ENCODE results near the gene CHD5.
"Not testable (repeated sequence)": the region's sequence is repeated elsewhere in the genome, so short reads cannot be mapped to it uniquely, and the experiment has no call there.

The CHD5 gene

DNA sequence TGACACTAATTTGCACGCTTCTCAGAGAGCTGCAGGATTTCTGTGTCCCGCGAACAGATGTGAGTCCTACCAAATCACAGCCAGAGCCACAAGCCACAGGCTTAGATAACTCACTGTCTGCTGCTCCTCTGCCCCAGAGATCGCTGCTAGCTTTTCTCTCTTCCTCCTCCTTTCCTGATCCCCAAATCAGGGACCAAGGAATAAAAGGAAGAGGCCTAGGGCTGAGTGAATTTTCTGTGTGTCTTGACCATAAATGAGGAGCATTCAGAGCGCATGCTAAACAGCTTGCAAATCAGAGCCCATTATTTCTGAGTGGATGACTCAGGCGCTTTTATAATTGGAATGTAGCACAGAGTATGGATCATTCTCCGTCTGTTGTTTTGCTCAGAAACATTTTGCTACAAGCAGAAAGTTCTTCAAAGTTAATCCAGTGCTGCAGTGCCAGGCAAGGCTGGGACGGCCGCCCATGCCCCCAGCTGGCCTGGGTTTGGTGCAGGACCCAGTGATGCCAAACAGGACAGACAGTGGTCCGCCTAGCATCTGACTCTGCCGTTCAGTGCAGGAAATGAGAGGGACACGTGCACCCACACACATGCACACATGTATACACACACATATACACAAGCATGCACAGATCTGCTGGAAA, 96.2 kb downstream of the CHD5 start:
- no peak for DNase-seq (ENCODE audit: low read depth)

DNA sequence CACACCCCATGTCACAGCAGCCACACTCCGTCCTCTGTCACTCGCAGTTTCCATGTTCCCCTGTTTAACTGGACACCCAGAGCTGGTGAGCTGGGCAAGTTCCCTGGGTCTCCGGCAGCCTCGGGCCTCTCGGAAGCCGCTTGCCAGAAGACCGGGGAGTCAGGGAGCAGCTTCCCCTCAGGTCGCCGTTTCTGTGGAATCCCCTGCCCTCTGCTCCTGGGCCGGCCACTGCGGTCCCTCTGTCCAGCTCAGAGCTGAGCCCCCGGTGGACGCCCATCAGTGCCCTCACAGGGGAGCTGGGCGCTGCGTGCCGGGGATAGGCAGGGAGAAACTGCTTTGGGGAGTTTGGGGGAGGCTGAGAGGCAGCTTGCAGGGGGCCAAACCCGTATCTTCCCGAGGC, 96.7 kb downstream of the CHD5 start:
- DNase-seq (ENCODE audit: low read depth) = no peak

DNA sequence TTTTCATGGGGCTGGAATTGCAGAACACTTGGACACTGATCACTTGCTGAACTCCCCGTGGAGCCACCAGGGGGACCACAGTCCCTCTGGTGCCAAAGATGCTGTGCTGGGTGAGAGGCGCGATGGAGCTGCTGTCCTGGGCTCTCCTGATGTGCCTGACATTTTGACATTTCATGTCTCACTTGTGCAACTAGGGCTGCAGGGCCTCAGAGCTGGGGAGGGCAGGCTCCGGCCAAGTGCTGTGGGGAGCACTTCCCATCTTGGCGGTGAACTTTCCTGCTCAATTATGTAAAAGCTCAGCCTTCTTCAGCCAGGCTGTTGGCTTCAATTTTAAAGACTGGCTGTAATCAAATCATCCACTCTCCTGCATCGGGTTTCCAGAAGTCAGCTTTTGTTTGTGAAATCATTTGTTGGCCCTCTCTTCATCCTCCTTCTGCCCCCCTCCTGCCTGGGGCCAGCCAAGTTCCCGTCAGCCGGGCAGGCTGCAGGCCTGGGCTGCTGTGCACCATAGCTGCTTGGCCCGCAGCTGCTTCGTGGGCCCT, 97.6 kb downstream of the CHD5 start:
- no peak for DNase-seq (ENCODE audit: low read depth)

- no peak for DNase-seq (ENCODE audit: low read depth)
Measured at GRCh38 chr1:6081901-6082300, 98.2 kb downstream of the CHD5 start.

GRCh38 chr1:6080469-6080868, 99.7 kb downstream of the CHD5 start:
- DNase-seq (ENCODE audit: low read depth) = no peak

DNA sequence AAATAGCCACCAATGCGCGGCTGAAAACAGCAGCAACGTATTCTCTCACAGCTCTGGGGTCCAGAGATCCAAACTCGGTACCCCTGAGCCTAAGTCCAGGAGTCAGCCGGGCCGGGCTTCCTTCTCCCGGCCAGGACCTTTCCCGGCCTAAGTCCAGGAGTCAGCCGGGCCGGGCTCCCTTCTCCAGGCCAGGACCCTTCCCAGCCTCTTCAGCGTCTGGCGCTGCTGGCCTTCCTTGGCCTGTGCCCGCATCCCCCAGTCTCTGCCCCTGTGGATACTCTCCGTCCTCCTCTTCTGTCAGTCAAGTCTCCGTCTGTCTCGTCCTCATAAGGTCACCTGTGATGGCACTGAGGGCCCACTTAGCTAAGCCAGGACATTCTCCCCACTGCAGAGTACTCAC, 102.2 kb downstream of the CHD5 start:
- DNase-seq (ENCODE audit: low read depth) = no peak

DNA sequence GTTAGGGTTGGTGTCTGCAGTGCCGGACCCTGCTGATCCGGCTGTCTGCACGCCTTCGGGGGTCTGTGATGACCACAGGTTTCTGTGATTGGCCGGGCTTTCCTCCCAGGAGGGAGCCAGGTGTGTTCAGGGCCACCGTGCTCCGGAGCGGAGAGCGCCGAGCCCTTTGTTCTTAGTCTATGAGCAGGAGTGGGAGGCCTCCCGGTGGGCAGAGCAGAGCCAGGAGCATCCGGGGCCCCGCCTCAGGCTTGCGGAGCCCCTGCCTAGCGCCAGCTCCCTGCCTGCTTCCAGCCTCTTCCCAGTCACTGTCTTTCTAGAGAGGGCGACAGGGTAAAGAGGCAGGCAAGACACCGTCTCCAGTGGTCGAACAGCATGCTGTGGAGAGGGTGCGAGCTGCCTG, 102.6 kb downstream of the CHD5 start:
- DNase-seq (ENCODE audit: low read depth) = no peak

DNA sequence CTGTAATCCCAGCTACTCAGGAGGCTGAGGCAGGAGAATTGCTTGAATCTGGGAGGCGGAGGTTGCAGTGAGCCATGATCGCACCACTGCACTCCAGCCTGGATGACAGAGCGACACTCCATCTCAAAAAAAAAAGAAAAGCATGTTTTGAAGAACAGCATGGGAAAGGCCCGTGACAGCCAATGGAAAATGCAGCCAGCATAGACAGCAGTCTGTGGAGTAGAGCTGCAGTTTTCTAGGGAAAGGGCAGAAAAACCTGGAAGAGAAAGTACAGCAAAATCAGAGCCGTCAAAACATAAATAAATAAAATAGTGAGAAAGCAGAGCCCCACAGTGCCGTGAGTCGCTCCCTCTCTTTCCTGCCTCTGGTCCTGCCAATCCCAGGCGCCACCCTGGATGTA, 103.1 kb downstream of the CHD5 start:
- DNase-seq (ENCODE audit: low read depth) = not testable (repeated sequence)

DNA sequence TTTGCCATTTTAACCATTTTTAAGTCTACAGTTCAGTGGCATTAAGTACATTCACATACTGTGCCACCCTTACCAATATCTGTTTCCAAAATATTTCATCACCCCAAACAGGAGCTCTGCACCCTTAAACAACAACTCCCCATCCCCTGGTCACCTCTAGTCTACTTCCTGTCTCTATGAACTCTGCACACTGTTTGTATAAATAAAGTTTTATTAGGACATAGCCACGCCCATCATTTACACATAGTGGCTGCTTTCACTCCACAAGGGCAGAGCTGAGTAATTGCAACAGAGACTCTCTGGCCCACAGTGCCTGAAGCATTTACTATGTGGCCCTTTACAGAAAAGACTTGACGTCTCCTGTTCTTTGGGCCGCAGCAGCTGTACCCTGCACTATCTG, 104.4 kb downstream of the CHD5 start:
- no peak for DNase-seq (ENCODE audit: low read depth)

DNA sequence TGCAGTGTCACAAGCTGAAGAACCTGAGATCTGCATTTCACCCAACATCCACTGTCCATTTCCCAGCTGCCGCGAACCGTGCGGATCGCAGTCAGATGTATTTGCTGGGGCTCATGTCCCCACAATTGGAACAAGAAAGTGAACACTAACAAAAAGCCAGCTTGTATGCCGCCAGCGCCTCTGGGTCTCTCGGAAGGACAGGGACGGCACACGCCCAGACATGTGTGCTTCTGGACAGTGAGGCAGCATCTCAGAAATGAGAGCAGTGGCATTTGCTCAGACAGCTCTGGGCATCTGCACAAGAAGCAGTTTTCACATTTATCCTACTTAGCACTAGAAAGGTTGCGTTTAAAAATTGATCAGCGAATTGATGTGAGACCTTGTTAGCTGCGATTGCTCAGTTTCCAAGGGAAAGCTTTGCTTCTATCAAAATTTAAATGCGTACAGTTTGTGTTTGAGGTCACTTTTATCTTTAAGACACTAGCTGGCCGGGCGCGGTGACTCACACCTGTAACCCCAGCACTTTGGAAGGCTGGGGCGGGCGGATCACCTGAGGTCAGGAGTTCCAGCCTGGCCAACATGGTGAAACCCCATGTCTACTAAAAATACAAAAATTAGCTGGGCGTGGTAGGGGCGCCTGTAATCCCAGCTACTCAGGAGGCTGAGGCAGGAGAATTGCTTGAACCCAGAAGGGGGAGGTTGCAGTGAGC, 105.8 kb downstream of the CHD5 start:
- DNase-seq (ENCODE audit: low read depth) = no peak

- no peak for DNase-seq (ENCODE audit: low read depth)
Measured at GRCh38 chr1:6073480-6074053, 106.6 kb downstream of the CHD5 start.

GRCh38 chr1:6072774-6073479, 107.2 kb downstream of the CHD5 start:
- no peak for DNase-seq (ENCODE audit: low read depth)

GRCh38 chr1:6071219-6071618, 108.9 kb downstream of the CHD5 start:
- no peak for DNase-seq (ENCODE audit: low read depth)

DNA sequence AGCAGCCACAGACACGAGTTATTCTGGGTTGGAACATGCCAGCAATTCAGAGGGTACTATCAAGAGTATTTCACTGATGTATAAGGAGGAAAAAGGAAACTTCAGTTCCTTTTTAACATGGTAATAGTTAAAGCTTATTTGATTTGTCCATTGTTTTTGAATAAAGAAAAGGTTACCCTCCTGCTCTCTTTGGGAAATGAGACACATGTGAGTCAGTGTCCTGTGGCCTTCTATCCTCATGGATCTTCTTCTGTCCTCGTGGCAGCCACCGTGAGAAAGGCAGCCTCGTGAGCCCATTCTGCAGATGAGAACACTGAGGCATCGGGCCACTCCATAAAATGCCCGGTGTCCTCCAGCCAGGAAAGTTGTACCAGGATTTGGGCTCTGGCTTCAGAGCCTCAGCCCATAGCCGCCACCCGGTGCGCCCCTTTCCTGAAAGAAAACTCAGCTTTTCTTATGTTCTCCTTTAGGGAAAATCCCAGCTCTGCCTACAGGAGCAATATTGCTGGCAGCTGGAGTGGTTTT, 109.6 kb downstream of the CHD5 start:
- no peak for DNase-seq (ENCODE audit: low read depth)

DNA sequence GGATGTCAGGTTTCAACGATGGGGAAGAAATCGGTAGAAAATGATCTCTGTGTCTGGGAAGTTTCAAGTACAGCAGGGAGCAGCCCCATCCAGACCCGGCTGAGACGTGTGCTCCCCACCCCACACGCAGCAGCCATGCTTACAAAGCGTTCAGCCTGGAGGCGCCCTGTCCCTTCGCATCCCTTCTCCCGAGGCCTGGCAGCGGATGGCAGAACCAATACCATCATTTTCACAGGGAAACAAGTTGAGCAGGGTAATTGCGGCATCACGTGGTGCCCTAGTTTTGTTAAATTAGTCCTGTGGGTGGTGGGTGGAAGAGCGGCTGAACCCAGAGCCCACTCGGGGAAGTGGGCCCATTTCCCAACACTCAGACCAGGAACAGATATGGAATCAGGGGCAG, 110.5 kb downstream of the CHD5 start:
- no peak for DNase-seq (ENCODE audit: low read depth)

- DNase-seq (ENCODE audit: low read depth) = no peak
Measured at GRCh38 chr1:6068932-6069331, 111.2 kb downstream of the CHD5 start.

- DNase-seq (ENCODE audit: low read depth) = no peak
Measured at GRCh38 chr1:6068073-6068472, 112.0 kb downstream of the CHD5 start.

DNA sequence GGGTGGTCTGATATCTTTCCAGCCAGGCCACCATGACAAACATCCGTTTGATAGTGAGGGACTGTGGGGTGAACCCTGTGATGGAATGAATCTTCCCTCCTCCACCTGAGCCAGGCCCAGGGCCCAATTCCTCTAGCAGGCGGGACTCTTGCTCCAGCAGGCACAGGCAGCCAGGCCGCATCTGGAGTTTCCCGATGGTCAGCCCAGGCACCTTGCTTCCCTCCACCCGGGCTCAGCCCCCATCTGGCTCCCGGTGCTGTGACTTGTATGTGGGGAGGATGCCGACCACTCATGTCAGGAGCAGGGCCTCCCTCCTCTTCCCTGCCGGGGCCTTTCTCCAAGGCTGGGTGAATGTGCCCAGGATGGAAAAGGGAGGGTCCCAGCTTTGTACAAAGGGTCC, 113.4 kb downstream of the CHD5 start:
- DNase-seq (ENCODE audit: low read depth) = no peak

DNA sequence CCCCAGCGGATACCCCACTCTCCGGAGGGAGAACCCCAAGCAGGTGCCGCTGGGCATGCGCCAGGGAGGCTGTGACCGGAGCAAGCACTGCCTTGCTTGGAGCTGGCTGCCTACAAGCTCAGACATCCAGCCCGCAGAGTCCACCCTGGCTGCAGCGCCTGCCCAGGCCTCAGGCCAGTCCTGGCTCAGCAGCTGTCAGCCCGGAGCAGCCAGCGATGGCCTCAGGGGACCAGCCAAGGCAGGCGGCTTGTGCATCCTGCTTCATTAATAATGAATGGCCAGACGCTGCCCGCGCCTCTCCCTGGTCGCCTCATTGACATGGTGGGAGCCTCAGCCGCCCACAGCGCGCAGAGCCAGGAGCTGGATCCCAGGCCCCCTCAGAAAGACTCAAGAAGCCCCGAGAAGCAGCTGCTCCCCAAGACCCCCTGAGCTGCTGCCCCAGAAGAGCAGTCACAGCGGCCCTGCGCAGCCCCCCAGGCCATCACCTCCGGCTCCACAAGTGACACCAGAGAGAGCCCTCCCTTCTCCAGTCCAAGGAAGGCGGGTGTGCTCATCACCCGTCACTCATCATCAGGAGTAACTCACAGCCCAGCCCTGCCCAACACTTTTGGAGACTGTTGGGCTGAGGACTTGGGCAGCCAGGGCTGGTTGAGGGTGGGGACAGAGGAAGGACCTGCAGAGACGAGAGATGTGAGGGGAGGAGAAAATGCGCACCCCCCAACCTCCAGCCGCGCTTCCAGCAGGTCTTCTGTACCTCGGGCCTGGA, 114.8 kb downstream of the CHD5 start:
- DNase-seq (ENCODE audit: low read depth) = no peak

DNA sequence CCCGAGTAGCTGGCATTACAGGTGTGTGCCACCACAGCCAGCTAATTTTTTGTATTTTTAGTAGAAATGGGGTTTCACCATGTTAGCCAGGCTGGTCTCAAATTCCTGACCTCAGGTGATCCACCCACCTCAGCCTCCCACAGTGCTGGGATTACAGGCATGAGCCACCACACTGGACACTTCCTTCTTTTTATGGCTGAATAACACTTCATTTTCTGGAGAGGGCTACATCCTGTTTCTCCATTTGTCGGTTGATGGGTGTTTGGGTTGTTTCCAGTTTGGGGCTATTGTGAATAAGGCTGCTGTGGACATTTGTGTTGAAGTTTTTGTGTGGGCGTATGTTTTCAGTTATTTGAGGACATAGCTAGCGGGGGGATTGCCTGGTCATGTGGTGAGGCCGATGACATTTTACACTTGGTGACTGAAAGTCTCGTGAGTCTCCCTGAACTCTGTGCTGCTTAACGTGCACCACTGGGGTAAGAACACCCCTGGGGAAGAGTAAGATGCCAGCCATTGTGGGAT, 116.5 kb downstream of the CHD5 start:
- DNase-seq (ENCODE audit: low read depth) = not testable (repeated sequence)

DNA sequence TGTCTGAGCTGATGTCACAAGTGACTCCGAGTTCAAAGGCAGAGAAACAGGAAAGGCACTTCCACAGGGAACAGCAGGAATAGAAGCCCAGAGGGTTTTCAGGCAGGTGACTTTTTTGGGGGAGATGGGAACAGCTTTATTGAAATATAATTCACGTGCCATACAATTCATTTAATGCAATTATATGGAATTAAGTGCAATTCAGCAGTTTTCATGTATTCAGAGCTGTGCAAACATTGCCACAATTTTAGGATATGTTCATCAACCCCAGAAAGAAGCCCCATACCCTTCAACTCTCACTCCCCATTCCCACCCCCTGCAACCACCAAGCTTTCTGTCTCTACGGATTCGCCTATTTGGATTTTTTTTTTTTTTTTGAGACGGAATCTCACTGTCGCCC, 117.5 kb downstream of the CHD5 start:
- DNase-seq (ENCODE audit: low read depth) = no peak

GRCh38 chr1:6059866-6060265, 120.3 kb downstream of the CHD5 start:
- no peak for DNase-seq (ENCODE audit: low read depth)

Measured in stimulated activated CD8-positive, alpha-beta memory T cell treated with anti-CD3 and anti-CD28 coated beads, Interleukin-7, amount 100 ng/mL, for 24 hours (primary cell).